GM19328 (cell line): ENCODE measurements around the gene FADS2.
"Not testable (repeated sequence)": the region's sequence is repeated elsewhere in the genome, so short reads cannot be mapped to it uniquely, and the experiment has no call there.

ENCODE experiments used
- ATAC-seq: cut with Tn5 transposase; IDR thresholded peaks from one replicate; pipeline ENCODE4 v1.9.1; 2021; ENCODE audit warnings: mild to moderate bottlenecking, moderate library complexity; ENCODE audit not compliant: unreplicated experiment

Gene FADS2

GRCh38 chr11:61866231-61866957, 38.3 kb downstream of the FADS2 start:
- ATAC-seq = no peak

- no peak for ATAC-seq
Observed at GRCh38 chr11:61866958-61867343, 38.9 kb downstream of the FADS2 start.

- ATAC-seq = no peak
Observed at GRCh38 chr11:61868571-61869428, 40.7 kb downstream of the FADS2 start.

- ATAC-seq = no peak
Observed at GRCh38 chr11:61869429-61869707, 41.3 kb downstream of the FADS2 start.

- no peak for ATAC-seq
Observed at GRCh38 chr11:61869708-61870451, 41.8 kb downstream of the FADS2 start.

GRCh38 chr11:61870541-61871031, 42.5 kb downstream of the FADS2 start:
- no peak for ATAC-seq

- ATAC-seq = no peak
Observed at GRCh38 chr11:61871158-61871597, 43.1 kb downstream of the FADS2 start.

GRCh38 chr11:61872935-61873565, 45.0 kb downstream of the FADS2 start:
- no peak for ATAC-seq

- ATAC-seq = no peak
Observed at GRCh38 chr11:61873588-61874376, 45.7 kb downstream of the FADS2 start.

GRCh38 chr11:61874377-61874809, 46.3 kb downstream of the FADS2 start:
- no peak for ATAC-seq

GRCh38 chr11:61874853-61875252, 46.8 kb downstream of the FADS2 start:
- no peak for ATAC-seq

- no peak for ATAC-seq
Observed at GRCh38 chr11:61875698-61876097, 47.6 kb downstream of the FADS2 start.

- ATAC-seq = no peak
Observed at GRCh38 chr11:61879152-61879551, 51.1 kb downstream of the FADS2 start.

- ATAC-seq = no peak
Observed at GRCh38 chr11:61880031-61880430, 51.9 kb downstream of the FADS2 start.

GRCh38 chr11:61880454-61880853, 52.4 kb downstream of the FADS2 start:
- no peak for ATAC-seq

GRCh38 chr11:61881397-61881796, 53.3 kb downstream of the FADS2 start:
- no peak for ATAC-seq

GRCh38 chr11:61882267-61882666, 54.2 kb downstream of the FADS2 start:
- ATAC-seq = not testable (repeated sequence)

GRCh38 chr11:61882879-61883278, 54.8 kb downstream of the FADS2 start:
- no peak for ATAC-seq

GRCh38 chr11:61883327-61883726, 55.2 kb downstream of the FADS2 start:
- ATAC-seq = no peak

GRCh38 chr11:61883947-61884346, 55.8 kb downstream of the FADS2 start:
- ATAC-seq = no peak
